NCI-H460 (cell line): ENCODE measurements around the gene NDUFV1. TPM values are rescaled to one million over a fixed set of nuclear protein-coding genes. Genes with fewer than 3 reads are reported as not detected.

Experiments used
- DNase-seq: peaks from one replicate; pipeline ENCODE4 v3.0.0-alpha.2; 2016; ENCODE audit warnings: low read depth; ENCODE audit errors: extremely low read depth
- polyA plus RNA-seq: library from polyadenylated mRNA; depleted of rRNA; stranded (reverse); fragments of >200 nt; gene quantifications from 2 replicates; pipeline ENCODE4 v1.2.3, GENCODE V29; 2014; cell fraction: nucleus; rRNA removed
- total RNA-seq: library from RNA; depleted of rRNA; stranded (reverse); fragments of >200 nt; shearing (Covaris generic); gene quantifications from 2 replicates; pipeline ENCODE4 v1.2.3, GENCODE V29; 2014; rRNA removed

The NDUFV1 gene
- 152 and 162 TPM in 2 replicates for total RNA-seq
- polyA plus RNA-seq, result 685 and 736 TPM in 2 replicates

DNA sequence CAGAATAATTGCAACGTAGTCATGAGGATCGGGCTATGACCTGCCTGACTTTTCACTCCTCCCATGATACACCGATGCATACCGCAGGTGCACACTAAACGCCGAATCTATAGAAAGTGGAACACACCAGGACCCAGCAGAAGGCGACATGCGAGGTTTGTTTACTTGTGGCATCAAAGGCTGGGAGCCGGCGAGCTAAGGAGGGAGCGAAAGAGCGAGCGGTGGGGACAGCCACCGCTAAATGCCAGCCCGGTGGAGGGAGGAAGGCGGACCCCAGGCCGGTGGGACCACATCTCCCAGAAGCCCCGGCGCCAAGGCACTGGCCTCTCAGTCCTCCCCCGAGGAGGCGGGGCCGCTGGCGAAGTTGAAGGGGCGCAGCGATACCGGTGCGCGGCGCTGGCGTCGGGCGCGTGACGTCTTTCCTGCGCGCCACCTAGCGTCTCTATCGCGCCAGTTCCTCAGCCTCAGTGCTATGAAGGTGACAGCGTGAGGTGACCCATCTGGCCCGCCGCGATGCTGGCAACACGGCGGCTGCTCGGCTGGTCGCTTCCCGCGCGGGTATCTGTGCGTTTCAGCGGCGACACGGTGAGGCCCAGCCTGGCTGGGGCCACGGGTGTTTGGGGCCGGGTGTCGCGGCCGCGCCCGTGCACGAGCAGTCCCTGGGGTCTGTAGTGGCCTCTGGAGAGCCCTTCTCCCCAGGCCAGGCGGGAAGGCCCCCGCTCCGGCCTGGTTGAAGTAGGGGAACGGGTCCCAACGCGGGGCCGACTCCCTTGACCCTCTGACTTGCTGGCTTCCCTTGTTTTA lies at the start of gene NDUFV1:
TSS of gene NDUFV1 (plus strand) at position 445 of the 804 bp plus-strand sequence. CDS start at position 514, 69 bp downstream.
- peak; percentile 85 for DNase-seq

DNA sequence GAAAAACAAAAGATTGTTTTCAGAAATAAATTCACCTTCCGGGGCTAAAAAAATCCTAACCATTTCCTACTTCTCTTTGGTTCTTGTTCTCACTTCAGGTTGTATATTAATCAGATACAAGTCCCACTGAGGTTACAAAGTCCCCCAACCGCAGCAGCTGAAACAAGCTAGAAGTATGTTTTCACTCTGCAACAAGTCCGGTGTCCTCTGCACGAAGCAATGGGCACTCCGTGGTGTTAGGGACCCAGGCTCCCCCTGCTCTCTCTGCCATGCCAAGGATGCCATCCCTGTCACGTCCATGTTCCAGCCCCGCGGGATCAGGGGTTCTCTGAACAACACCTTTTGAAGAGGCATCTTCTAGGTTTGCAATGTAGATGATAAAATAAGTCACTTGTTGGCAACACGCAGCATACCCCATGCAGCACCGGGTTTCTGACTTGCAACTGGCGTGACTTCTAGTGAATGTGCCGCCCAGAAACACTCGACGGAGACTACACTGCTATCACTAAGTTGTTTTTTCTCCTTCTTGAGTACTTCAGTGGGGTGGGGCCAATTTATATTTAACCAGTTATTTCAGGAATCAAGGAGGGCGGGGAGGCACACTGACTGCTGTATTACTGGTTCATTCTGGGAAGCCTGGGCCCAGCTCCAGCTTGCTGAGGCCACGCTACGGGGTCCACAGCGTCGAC lies 48.5 kb upstream of the NDUFV1 start:
- no peak for DNase-seq

DNA sequence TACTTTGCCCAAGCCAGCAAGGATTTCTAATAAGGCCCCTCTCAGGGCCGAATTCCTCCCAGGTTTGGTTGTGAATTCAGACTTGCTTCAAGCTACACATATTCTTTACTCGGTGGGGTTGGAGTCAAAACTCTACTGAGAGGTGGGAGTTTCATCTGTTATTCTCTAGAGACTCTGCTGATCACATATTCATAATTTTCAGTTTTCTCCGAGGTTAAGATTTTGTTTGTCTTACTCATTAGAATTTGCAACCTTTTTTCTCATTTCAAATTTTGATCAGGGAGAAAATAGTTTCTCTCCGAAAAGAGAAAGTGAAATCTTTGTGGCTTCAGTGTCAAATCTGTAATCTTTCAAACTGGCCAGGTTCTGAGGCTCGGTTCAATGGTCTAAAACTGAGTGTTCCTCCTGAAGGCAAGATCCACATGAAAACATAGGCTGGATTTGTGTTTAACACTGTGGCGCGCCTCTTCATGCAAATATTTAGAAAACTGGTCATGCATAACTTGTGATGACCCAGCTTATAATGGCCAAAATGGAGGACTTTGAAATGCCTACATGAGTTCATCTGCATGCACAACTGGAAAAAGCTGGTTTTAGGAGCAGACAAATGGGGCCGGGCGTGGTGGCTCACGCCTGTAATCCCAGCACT lies 44.6 kb upstream of the NDUFV1 start:
- DNase-seq, result no peak

DNA sequence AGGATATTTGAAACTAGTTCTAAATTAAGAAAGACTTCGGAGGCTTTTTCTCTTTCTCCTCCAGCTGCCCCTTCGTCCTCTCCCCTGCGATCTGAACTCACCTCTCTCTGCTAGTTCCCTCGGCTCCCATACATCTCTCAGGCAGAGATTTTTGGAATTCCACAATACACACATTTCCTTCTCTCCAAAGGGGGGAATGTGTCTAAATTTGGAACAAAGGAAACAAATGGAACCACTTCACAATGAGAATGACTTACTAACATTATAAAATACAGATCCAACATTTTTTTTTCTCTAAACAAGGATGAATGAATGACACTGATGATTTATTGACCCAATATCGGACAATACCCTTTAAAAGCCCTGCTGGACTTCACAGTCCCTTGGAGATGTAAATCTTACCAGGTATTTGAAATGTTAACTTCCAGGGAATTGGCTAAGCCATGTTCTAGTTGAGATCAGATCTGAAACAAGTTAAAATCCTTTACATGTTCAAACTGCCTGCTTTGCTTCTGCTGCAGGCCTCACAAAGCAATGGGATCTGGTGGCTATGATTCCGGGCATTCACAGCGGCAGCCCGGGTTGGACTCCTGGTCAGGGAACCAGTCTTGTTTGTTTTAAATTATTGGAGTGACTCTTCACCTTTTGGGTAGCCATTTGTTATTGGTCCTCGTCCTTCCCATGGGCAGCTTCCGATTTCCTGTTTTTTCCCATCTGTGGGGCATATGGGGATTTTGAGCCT lies 43.6 kb upstream of the NDUFV1 start:
- no peak for DNase-seq

DNA sequence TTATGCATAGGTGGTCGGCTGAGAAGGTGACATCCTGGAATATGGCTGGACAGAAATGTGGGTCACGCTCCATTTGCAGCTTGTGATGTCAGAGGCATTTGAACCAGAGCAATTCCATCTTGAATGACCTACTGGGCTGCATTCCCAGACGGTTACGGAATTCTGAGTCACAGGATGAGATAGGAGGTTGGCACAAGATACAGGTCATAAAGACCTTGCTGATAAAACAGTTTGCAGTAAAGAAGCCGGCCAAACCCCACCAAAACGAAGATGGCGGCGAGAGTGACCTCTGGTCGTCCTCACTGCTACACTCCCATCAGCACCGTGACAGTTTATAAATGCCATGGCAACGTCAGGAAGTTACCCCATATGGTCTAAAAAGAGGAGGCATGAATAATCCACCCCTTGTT lies 43.0 kb upstream of the NDUFV1 start:
- peak; percentile 47 for DNase-seq

DNA sequence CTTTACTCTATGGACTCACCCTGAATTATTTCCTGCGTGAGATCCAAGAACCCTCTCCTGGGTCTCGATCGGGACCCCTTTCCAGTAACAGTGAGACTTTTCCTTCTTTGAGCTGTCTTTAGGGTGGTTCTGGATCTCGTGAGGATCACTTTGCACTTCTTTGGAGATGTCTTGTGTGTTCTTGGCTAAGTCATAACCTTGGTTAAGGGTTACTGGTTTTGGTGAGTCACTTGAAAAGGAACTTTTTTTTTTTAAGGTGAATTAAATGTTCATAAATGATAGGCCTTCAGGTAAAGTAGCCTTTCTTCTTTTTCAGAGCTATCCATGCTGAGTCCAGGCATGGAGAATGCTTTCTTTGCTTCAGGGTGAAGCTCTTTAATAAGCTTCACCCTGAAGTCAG lies 42.5 kb upstream of the NDUFV1 start:
- DNase-seq, result no peak

DNA sequence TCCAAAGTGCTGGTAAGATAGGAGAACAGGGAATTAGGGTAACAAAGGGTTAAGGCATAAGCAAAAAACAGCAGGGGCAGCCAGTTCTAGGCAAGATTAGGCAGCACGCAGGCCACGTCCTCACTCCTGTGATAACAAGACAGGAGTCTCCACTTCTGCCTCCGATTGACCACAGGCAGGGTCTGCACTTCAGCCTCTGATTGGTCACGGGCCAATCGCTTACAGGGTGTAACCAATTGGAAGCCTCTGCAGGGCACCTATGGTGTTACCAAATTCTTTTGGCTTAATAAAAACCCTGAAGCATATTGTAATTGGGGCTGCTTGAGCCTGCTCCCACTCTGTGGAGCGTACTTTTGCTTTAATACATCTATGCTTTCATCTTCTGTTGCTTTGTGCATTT lies 35.3 kb upstream of the NDUFV1 start:
- DNase-seq, result no peak

DNA sequence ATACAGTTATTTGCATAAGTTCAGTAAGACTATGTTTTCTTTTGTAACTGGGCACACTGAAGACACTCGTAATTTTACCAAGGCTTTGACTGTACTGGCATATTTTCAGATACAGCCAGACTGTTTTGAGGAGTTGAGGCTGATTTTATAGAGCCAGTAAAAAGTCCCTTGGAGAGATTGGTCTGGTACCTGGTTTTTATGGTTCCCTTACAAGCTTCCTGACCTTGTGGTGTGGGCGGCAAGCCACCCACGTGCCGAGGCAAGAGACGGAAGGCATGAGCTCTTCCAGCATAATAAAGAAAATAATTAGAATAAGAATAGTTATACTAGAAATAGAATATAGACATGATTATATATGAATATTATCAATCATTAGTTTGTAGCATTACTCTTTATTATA lies 34.4 kb upstream of the NDUFV1 start:
- DNase-seq, result no peak

DNA sequence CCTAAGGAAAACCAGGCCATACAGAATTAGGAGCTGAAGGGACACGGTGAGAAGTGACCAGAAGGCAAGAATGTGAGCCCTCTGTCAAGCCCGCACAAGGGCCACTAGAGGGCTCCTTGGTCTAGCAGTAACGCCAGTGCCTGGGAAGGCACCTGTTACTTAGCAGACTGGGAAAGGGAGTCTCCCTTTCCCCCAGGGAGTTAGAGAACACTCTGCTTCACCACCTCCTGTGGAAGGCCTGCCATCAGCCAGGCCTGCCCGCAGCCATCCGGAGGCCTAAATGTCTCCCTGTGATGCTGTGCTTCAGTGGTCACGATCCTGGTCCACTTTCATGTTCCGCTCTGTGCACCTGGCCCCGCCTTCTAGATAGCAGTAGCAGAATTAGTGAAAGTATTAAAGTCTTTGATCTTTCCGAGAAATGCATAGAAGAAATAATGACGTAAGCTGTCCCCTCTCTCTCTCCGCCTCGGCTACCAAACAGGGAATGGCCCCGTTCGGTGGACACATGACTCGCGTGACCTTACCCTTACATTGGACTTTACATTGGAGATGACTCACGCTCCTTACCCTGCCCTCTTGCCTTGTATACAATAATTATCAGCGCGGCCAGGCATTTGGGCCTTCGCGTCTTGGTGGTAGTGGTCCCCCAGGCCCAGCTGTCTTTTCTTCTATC lies 33.9 kb upstream of the NDUFV1 start:
- peak; percentile 61 for DNase-seq

DNA sequence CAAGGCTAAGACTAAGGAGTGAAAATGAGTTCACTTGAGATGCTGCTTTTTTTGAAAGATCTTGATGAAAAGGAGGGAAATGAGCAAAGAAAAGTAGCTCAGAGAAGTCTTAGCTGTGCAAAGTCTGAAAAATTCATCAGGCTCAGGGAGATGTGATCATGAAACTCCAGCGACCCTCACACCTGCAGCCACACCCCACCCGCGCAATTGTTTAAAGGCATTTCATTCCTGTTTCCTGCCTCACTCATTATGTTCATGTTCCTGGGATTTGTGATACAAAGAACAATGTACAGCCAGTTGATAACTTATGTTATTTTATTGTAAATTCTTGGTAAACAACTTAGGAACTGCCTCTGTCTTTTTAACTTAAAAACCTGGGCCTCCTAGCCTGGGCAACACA lies 31.8 kb upstream of the NDUFV1 start:
- DNase-seq, result no peak

DNA sequence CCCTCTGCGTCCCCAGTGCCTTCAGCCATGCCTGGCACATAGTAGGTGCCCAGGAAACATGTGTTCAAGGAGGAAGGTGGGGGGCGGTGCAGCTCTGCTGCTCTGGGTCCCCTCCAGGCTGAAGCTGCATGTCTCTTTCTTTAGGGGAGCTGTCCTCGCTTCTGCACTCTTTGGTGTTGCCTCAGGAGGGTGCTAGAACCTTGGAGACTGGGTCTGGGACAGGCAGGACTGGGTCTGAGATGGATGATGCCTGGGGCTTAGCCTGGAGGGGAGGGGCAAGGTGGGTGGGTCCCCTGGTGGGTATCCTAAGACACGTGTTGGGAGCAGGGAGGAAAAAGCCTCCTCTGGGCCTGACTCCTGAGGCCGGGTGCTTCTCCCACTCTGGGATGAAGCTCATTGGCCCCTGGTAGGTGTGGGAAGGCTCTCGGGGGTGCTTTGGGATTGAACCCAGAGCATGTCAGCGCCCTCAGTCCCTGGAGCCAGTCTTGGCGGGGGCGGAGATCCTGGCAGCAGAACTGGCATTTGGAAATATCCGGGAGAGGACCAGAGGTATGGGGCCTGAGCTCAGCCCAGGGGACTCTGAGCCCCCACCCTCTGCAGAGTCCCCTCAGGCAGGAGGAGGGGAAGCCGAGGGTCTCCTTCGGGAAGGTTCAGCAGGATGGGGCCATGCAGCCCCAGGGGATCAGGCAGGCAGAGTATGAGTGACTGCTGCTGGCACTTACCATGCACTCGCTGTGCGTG lies 29.8 kb upstream of the NDUFV1 start:
- DNase-seq, result no peak

DNA sequence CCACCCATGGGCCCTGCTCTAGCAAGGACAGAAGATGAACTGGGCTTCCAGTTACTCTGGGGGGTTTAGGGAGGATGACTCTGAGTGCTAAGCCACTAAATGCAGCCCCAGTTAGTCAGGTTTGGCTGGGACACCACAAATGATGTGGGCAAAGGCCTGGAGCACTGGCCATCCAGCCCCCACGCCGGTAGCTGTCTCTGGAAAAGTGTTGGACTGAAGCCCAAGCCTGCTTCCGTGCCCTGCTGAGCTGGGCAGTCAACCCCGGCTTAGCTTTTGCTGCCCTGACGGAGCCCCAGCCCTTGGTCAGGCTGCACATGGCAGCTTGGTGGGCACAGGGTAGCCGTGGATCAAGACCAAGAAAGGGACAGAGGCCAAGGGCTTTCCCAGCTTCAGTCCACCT lies 28.8 kb upstream of the NDUFV1 start:
- no peak for DNase-seq

DNA sequence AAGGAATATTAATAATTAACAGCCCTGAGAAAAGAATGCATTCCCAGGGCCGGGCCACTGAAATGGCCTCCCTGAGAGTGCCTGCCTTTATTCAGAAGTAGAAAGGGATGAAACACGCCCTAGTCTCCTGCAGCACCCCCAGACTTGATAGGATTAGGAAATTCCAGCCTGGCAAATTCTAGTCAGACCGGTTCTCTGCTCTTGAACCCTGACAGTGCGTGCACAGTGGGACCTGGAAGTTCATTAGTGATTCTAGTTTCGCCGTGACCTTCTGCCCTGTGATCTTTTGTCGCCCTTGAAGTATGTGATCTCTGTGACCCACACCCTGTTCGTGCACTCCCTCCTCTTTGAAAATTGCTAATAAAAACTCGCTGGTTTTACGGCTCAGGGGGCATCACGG lies 25.3 kb upstream of the NDUFV1 start:
- no peak for DNase-seq

DNA sequence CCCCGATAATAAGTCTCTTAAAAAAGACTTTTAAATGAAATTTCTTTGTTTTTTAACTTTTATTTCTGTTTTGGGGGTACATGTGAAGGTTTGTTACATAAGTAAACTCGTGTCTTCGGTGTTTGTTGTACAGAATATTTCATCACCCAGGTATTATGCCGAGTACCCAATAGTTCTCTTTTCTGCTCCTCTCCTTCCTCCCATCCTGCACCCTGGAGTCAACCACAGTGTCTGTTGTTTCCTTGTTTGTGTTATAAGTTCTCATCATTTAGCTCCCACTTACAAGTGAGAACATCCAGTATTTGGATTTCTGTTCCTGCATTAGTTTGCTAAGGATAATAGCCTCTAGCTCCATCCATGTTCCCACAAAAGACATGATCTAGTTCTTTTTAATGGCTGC lies 24.7 kb upstream of the NDUFV1 start:
- DNase-seq, result no peak

DNA sequence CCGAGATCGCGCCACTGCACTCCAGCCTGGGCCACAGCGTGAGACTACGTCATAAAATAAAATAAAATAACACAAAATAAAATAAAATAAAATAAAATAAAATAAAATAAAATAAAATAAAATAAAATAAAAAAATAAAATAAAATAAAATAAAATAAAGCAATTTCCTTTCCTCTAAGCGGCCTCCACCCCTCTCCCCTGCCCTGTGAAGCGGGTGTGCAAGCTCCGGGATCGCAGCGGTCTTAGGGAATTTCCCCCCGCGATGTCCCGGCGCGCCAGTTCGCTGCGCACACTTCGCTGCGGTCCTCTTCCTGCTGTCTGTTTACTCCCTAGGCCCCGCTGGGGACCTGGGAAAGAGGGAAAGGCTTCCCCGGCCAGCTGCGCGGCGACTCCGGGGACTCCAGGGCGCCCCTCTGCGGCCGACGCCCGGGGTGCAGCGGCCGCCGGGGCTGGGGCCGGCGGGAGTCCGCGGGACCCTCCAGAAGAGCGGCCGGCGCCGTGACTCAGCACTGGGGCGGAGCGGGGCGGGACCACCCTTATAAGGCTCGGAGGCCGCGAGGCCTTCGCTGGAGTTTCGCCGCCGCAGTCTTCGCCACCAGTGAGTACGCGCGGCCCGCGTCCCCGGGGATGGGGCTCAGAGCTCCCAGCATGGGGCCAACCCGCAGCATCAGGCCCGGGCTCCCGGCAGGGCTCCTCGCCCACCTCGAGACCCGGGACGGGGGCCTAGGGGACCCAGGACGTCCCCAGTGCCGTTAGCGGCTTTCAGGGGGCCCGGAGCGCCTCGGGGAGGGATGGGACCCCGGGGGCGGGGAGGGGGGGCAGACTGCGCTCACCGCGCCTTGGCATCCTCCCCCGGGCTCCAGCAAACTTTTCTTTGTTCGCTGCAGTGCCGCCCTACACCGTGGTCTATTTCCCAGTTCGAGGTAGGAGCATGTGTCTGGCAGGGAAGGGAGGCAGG lies 23.2 kb upstream of the NDUFV1 start, which contains the start of gene GSTP1:
TSS of gene GSTP1 (plus strand) at position 566 of the 958 bp plus-strand sequence. CDS start at position 598, 32 bp downstream.
- peak; percentile 76 for DNase-seq

DNA sequence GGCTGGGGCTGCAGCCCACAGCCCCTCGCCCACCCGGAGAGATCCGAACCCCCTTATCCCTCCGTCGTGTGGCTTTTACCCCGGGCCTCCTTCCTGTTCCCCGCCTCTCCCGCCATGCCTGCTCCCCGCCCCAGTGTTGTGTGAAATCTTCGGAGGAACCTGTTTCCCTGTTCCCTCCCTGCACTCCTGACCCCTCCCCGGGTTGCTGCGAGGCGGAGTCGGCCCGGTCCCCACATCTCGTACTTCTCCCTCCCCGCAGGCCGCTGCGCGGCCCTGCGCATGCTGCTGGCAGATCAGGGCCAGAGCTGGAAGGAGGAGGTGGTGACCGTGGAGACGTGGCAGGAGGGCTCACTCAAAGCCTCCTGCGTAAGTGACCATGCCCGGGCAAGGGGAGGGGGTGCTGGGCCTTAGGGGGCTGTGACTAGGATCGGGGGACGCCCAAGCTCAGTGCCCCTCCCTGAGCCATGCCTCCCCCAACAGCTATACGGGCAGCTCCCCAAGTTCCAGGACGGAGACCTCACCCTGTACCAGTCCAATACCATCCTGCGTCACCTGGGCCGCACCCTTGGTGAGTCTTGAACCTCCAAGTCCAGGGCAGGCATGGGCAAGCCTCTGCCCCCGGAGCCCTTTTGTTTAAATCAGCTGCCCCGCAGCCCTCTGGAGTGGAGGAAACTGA lies 22.4 kb upstream of the NDUFV1 start:
- no peak for DNase-seq
